AG10803 (cell line): ENCODE data around the gene RCOR3.
"Not testable (repeated sequence)": the region's sequence is repeated elsewhere in the genome, so short reads cannot be mapped to it uniquely, and the experiment has no call there.

Source experiments
- DNase-seq: peaks from one replicate; pipeline ENCODE4 v3.0.0; 2010; ENCODE audit warnings: low read depth
- H3K4me3 ChIP-seq: 2 replicates; pipeline ENCODE4 v1.5.1; 2011; ENCODE audit warnings: mild to moderate bottlenecking, low read length, control low read depth
- CTCF ChIP-seq: conservative IDR thresholded peaks from 2 replicates; pipeline ENCODE4 v1.5.1; 2011; ENCODE audit warnings: mild to moderate bottlenecking, low read length, control low read depth, inconsistent platforms

RCOR3 gene

GRCh38 chr1:211229365-211229759 is 29.8 kb upstream of the RCOR3 start:
- TF ChIP-seq CTCF: no peak
- no peak overlapping the region for H3K4me3 ChIP-seq
- DNase-seq: no peak

- no peak for DNase-seq
- no peak overlapping the region for H3K4me3 ChIP-seq
- TF ChIP-seq CTCF: no peak
These were observed 27.3 kb upstream of the RCOR3 start for GRCh38 chr1:211231873-211232272.

- no peak overlapping the region for H3K4me3 ChIP-seq
- DNase-seq: peak; percentile 30
- no peak for TF ChIP-seq CTCF
These were observed 22.4 kb upstream of the RCOR3 start for GRCh38 chr1:211236633-211237320.

GRCh38 chr1:211237579-211237978 is 21.6 kb upstream of the RCOR3 start:
- no peak for TF ChIP-seq CTCF
- no peak for DNase-seq
- no peak overlapping the region for H3K4me3 ChIP-seq

- not testable (repeated sequence) for DNase-seq, H3K4me3 ChIP-seq
These were observed 18.6 kb upstream of the RCOR3 start for GRCh38 chr1:211240567-211240966.

- DNase-seq: no peak
- TF ChIP-seq CTCF: no peak
- H3K4me3 ChIP-seq: no peak overlapping the region
These were observed 18.1 kb upstream of the RCOR3 start for GRCh38 chr1:211241071-211241470.

- DNase-seq, H3K4me3 ChIP-seq: not testable (repeated sequence)
These were observed 15.5 kb upstream of the RCOR3 start for GRCh38 chr1:211243639-211244038.

- DNase-seq, H3K4me3 ChIP-seq: not testable (repeated sequence)
These were observed 12.6 kb upstream of the RCOR3 start for GRCh38 chr1:211246583-211246982.

- DNase-seq: no peak
- no peak for TF ChIP-seq CTCF
- no peak overlapping the region for H3K4me3 ChIP-seq
These were observed 11.2 kb upstream of the RCOR3 start for GRCh38 chr1:211247921-211248320.

- not testable (repeated sequence) for DNase-seq
These were observed 9.6 kb upstream of the RCOR3 start for GRCh38 chr1:211249611-211250010.

More at GRCh38 chr1:211249611-211250010, 9.6 kb upstream of the RCOR3 start:
- not testable (repeated sequence) for H3K4me3 ChIP-seq
